ENCODE measurements around the gene ALOX5. TPM values are rescaled to one million over a fixed set of nuclear protein-coding genes. Genes with fewer than 3 reads are reported as not detected.
A peak's percentile ranks its signal among the peaks of the same experiment; 100 is the strongest.
"Not testable (repeated sequence)": the region's sequence is repeated elsewhere in the genome, so short reads cannot be mapped to it uniquely, and the experiment has no call there.

The ALOX5 gene
- 100 to 1,000 TPM in 1 of 4 donors, 10 to 100 TPM in 3; 27.8 to 127 (median 39.9) TPM for total RNA-seq

GRCh38 chr10:45373576-45374349 lies at the start of gene ALOX5:
Gene ALOX5 (plus strand): TSS chr10:45374216. CDS start chr10:45374280, 64 bp downstream.
- Histone ChIP-seq H3K36me3 (no peaks in the 10 kb centered on the region), H3K4me3 (peak within 1 kb of the TSS; percentile 27 to 60 (median 42)), H3K27me3 (peaks cover 0 to 38% of the 10 kb centered on the region in 2 donors), H3K27ac (peak within 1 kb of the TSS in 3 of 4 donors; percentile 59 to 72 (median 63)), H3K9me3 (no peaks in the 10 kb centered on the region), H3K4me1 (peaks cover 0 to 28% (median 15%) of the 10 kb centered on the region in 4 donors)
- no peak for TF ChIP-seq EP300 (IDR thresholded peaks at IDR 0.05)
- no peak for TF ChIP-seq CTCF (IDR thresholded peaks at IDR 0.05)
- TF ChIP-seq POLR2A (IDR thresholded peaks at IDR 0.05) = no peak
- DNase-seq (ENCODE audit: low spot score in 2 of 2) = no peak
- WGBS, 2 donors = 0% methylated on average over 2 to 19 of the region's 59 CpGs

GRCh38 chr10:45325116-45325515 lies 48.9 kb upstream of the ALOX5 start:
- 69 to 75% methylated on average over 1 of the region's 1 CpG for WGBS, 2 donors
- TF ChIP-seq POLR2A (IDR thresholded peaks at IDR 0.05) = no peak
- TF ChIP-seq EP300 (IDR thresholded peaks at IDR 0.05) = no peak
- no peak for TF ChIP-seq CTCF (IDR thresholded peaks at IDR 0.05)
- Histone ChIP-seq H3K9me3 (peaks cover 0 to 23% (median 2%) of the 10 kb centered on the region in 4 donors), H3K27ac (no peak overlapping the region), H3K4me1 (no peaks in the 10 kb centered on the region), H3K4me3 (no peak overlapping the region), H3K36me3 (no peaks in the 10 kb centered on the region), H3K27me3 (no peaks in the 10 kb centered on the region)
- DNase-seq (ENCODE audit: low spot score in 2 of 2) = no peak

- WGBS, 2 donors = 94 to 100% methylated on average over 1 of the region's 1 CpG
- not testable (repeated sequence) for DNase-seq (ENCODE audit: low spot score in 2 of 2)
Measured at GRCh38 chr10:45326864-45327263, 47.2 kb upstream of the ALOX5 start.

GRCh38 chr10:45331824-45332223 lies 42.2 kb upstream of the ALOX5 start:
- not testable (repeated sequence) for H3K27ac ChIP-seq; H3K27me3 ChIP-seq; H3K4me1 ChIP-seq; DNase-seq (ENCODE audit: low spot score in 2 of 2); H3K4me3 ChIP-seq; H3K36me3 ChIP-seq
- peaks cover 0 to 21% (median 0%) of the 10 kb centered on the region in 4 donors for H3K9me3 ChIP-seq
- 74 to 95% methylated on average over 3 of the region's 3 CpGs for WGBS, 2 donors

More at GRCh38 chr10:45326864-45327263, 47.2 kb upstream of the ALOX5 start:
- H3K36me3 ChIP-seq, H3K27me3 ChIP-seq, H3K27ac ChIP-seq, H3K4me1 ChIP-seq, H3K4me3 ChIP-seq: not testable (repeated sequence)
- H3K9me3 ChIP-seq = peaks cover 0 to 23% (median 2%) of the 10 kb centered on the region in 4 donors

- no peak overlapping the region for H3K4me3 ChIP-seq
- TF ChIP-seq POLR2A (IDR thresholded peaks at IDR 0.05) (no peak), EP300 (IDR thresholded peaks at IDR 0.05) (no peak), CTCF (IDR thresholded peaks at IDR 0.05) (no peak)
- no peak for DNase-seq (ENCODE audit: low spot score in 2 of 2)
- no peaks in the 10 kb centered on the region for H3K27me3 ChIP-seq
- peaks cover 0 to 32% (median 0%) of the 10 kb centered on the region in 4 donors for H3K9me3 ChIP-seq
- no peaks in the 10 kb centered on the region for H3K4me1 ChIP-seq
- no peaks in the 10 kb centered on the region for H3K36me3 ChIP-seq
- H3K27ac ChIP-seq = no peak overlapping the region
- WGBS, 2 donors = 83 to 93% methylated on average over 1 of the region's 1 CpG
Measured at GRCh38 chr10:45339894-45340293, 34.1 kb upstream of the ALOX5 start.

- 63 to 77% methylated on average over 4 of the region's 4 CpGs for WGBS, 2 donors
- H3K27me3 ChIP-seq, H3K4me3 ChIP-seq: not testable (repeated sequence)
Measured at GRCh38 chr10:45340420-45340819, 33.6 kb upstream of the ALOX5 start.

GRCh38 chr10:45346652-45347335 lies 27.2 kb upstream of the ALOX5 start:
- WGBS, 2 donors = 91 to 94% methylated on average over 13 to 16 of the region's 24 CpGs
- not testable (repeated sequence) for H3K27me3 ChIP-seq; DNase-seq (ENCODE audit: low spot score in 2 of 2); H3K36me3 ChIP-seq; H3K27ac ChIP-seq; H3K4me1 ChIP-seq; H3K4me3 ChIP-seq
- peaks cover 0 to 32% (median 0%) of the 10 kb centered on the region in 4 donors for H3K9me3 ChIP-seq

More at GRCh38 chr10:45340420-45340819, 33.6 kb upstream of the ALOX5 start:
- H3K36me3 ChIP-seq; H3K27ac ChIP-seq; H3K4me1 ChIP-seq; DNase-seq (ENCODE audit: low spot score in 2 of 2): not testable (repeated sequence)
- peaks cover 0 to 32% (median 0%) of the 10 kb centered on the region in 4 donors for H3K9me3 ChIP-seq

- DNase-seq (ENCODE audit: low spot score in 2 of 2); H3K27me3 ChIP-seq; H3K4me3 ChIP-seq; H3K4me1 ChIP-seq; H3K36me3 ChIP-seq; H3K27ac ChIP-seq: not testable (repeated sequence)
- H3K9me3 ChIP-seq = peaks cover 0 to 29% (median 0%) of the 10 kb centered on the region in 4 donors
- WGBS, 2 donors = 76 to 80% methylated on average over 6 to 18 of the region's 20 CpGs
Measured at GRCh38 chr10:45347464-45347863, 26.6 kb upstream of the ALOX5 start.

- H3K9me3 ChIP-seq = peaks cover 0 to 29% (median 0%) of the 10 kb centered on the region in 4 donors
- H3K36me3 ChIP-seq; H3K27ac ChIP-seq; DNase-seq (ENCODE audit: low spot score in 2 of 2); H3K4me1 ChIP-seq; H3K4me3 ChIP-seq; H3K27me3 ChIP-seq: not testable (repeated sequence)
- WGBS, 2 donors = 90 to 97% methylated on average over 9 to 17 of the region's 31 CpGs
Measured at GRCh38 chr10:45348196-45348765, 25.7 kb upstream of the ALOX5 start.
